Mucosa of gallbladder (tissue), 1 donor: ENCODE measurements around the gene TRPV4. TPM values are rescaled to one million over a fixed set of nuclear protein-coding genes. Genes with fewer than 3 reads are reported as not detected.

ENCODE experiments used
- DNase-seq: peaks from one replicate; pipeline ENCODE4 v3.0.0-alpha.2; 2020; ENCODE audit warnings: low spot score
- total RNA-seq: library from RNA; stranded (reverse); gene quantifications from one replicate; pipeline ENCODE4 v1.2.1, GENCODE V29; 2021
- donor health status: DM: no; HTN: no; CAD: no.

Gene TRPV4
- total RNA-seq, 1 donor from 2014 or later = 2.1 TPM

- DNase-seq = no peak
These were observed 91.8 kb downstream of the TRPV4 start for GRCh38 chr12:109741286-109741969.

- DNase-seq = no peak
These were observed 92.4 kb downstream of the TRPV4 start for GRCh38 chr12:109740694-109741245.

- no peak for DNase-seq
These were observed 93.2 kb downstream of the TRPV4 start for GRCh38 chr12:109739747-109740693.

GRCh38 chr12:109738878-109739665, 94.1 kb downstream of the TRPV4 start:
- no peak for DNase-seq

GRCh38 chr12:109738209-109738608, 95.0 kb downstream of the TRPV4 start:
- DNase-seq = no peak

GRCh38 chr12:109737631-109738030, 95.6 kb downstream of the TRPV4 start:
- DNase-seq = no peak

- no peak for DNase-seq
These were observed 96.1 kb downstream of the TRPV4 start for GRCh38 chr12:109737126-109737525.

- DNase-seq = no peak
These were observed 96.6 kb downstream of the TRPV4 start for GRCh38 chr12:109736552-109737108.

GRCh38 chr12:109735825-109736551, 97.2 kb downstream of the TRPV4 start:
- DNase-seq = no peak

GRCh38 chr12:109735051-109735521, 98.1 kb downstream of the TRPV4 start:
- no peak for DNase-seq

GRCh38 chr12:109734219-109735000, 98.8 kb downstream of the TRPV4 start:
- no peak for DNase-seq

Other genes starting within 250 kb of the TRPV4 start
- gene FAM222A, start 119.6 kb downstream of the TRPV4 start, total RNA-seq = 11.0 TPM
- 28.2 TPM for gene GLTP, start 47.1 kb upstream of the TRPV4 start, total RNA-seq
- 18.8 TPM for gene TCHP, start 66.9 kb upstream of the TRPV4 start, total RNA-seq
- 43.6 TPM for gene GIT2, start 163.0 kb upstream of the TRPV4 start, total RNA-seq
- 54.3 TPM for gene ANKRD13A, start 166.0 kb upstream of the TRPV4 start, total RNA-seq
- 21.2 TPM for gene C12orf76, start 215.1 kb upstream of the TRPV4 start, total RNA-seq